ENCODE data around the gene IL1F10.

The IL1F10 gene

GRCh38 chr2:113124181-113124961 is 56.6 kb downstream of the IL1F10 start:
- peaks cover 20% of the 10 kb centered on the region for H3K4me1 Mint-ChIP-seq
- H3K27ac Mint-ChIP-seq = no peak overlapping the region
- no peaks in the 10 kb centered on the region for H3K9me3 Mint-ChIP-seq
- H3K27me3 Mint-ChIP-seq = peaks cover 2% of the 10 kb centered on the region
- no peak overlapping the region for H3K4me3 Mint-ChIP-seq
- no peaks in the 10 kb centered on the region for H3K36me3 Mint-ChIP-seq

Data from activated naive CD4-positive, alpha-beta T cell treated with anti-CD3 and anti-CD28 coated beads, Interleukin-2, amount 50 U/mL, for 24 hours (primary cell).